HG03135 (cell line): Measurements from ENCODE around the gene EIF4B.

Source experiments
- ATAC-seq: cut with Tn5 transposase; IDR thresholded peaks from one replicate; pipeline ENCODE4 v1.9.1; 2021; ENCODE audit warnings: mild to moderate bottlenecking, moderate library complexity; ENCODE audit not compliant: unreplicated experiment

Gene EIF4B

DNA sequence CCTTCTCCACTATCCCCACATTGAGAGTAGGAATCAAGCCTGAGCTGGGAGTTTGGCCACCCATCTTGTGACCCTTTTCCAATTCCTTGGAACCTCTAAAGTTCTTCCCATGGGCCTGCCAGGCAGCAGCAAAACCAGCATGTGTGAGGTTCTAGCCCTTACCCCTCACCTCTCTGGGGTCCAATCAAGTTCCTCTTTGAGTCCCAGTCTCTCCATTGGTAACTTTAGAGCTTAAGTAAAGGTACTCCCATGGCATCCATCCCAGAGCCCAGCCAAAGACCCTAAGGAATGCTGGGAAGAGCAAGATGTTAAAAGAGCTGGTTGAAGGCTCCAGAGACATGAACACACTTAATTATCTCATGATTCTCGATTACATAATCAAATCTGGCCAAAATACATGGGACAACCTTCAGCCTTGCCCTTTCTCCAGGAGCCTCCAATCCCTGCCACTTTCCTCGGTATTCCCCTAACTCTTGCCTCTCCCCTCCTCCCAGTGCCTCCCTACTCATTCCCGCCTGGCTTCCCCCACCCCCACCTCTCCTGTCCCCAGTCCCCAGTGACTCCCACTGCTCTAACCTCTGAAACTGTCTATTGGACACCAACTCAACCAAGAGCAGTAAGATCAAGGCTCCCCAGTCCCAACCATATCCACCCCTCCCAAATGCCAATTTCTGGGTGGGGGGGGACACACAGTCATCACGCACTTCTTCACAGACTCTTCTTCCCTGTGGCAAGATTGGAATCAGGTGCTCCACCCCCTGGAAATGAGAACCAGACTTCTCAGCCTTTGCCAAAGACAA, 38.8 kb downstream of the EIF4B start:
- ATAC-seq: no peak

DNA sequence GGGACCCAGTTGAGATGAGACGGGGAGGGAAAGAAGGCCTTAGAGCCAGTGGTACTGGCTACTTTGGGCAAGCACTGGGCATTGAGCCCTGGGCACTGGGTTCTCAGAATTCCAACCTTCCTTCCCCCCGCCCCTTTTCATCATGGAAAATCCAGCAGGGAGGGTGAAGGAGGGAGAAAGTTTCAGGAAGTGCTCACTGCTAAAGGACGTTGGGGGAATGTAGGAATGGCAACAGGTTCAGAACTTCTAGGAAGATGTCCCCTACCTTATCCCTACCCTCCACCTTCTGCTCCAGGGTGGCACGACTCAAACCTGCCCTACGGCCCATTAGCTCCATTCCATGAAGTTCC, 39.4 kb downstream of the EIF4B start:
- no peak for ATAC-seq

DNA sequence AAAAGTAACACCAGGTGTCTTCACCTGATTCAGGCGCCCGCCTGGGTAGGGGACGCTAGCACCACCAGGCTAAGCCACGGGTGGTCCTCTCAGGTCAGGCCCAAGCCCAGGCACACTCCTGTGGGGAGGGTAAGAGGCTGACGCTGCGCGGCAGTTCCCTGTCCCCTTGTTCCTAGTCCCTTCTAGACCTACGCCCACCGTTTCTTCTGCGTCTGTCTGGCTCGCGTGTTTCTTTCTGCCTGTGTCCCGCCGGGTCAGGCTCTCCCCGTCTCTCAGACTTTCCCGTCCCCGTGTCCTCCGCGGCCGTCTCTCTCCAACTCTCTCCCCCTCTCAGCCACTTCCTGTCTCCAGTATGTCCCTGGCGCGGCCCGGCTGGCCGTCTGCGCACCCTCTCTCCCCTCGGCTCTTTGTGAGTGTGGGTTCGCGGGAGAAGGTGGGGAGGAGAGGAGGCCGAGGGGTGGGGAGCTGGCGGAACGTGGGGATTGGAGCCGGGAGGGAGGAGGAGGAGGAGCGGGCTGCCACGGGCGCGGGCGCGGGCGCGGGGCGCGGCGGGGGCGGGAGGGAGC, 40.5 kb downstream of the EIF4B start:
- peak; percentile 27 for ATAC-seq

DNA sequence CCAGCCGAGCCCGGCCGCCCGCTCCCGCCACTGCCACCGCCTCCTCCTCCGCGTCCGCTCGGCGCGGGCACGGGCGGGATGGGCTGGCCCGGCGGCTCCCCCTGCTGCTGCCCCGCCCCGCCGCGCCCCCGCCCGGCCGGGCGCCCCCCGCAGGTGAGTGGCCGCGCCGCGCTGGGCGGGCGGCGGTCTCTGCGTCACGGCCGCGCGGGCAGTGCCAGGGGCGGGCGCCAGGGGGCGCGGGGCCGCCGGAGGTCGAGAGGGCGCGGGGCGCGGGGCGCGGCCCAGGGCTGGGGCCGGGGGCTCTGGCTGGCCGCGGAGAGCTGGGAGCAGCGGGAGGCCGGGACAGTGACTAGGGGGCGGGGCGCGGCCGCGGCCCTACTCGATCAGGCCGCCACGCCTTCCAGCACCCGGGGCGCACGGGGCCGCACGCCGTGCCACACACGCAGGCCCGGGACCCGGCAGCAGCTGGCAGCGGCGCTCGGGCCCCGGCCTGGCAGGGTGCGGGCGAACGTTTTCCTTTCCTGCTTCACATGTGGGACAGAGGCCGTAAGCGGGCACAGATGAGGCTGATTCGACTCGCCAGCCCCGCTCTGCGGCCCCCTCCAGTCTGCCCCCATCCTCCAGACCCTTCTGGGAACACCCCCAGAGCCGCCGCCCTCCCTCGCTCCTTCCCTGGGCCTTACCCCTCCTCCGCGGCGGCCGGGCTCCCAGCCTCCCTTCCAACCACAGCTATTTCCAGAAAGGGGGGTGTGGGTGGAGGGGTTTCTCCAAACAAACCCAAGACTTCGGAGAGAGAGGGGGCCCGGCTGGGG, 41.2 kb downstream of the EIF4B start:
- ATAC-seq: peak; percentile 63

DNA sequence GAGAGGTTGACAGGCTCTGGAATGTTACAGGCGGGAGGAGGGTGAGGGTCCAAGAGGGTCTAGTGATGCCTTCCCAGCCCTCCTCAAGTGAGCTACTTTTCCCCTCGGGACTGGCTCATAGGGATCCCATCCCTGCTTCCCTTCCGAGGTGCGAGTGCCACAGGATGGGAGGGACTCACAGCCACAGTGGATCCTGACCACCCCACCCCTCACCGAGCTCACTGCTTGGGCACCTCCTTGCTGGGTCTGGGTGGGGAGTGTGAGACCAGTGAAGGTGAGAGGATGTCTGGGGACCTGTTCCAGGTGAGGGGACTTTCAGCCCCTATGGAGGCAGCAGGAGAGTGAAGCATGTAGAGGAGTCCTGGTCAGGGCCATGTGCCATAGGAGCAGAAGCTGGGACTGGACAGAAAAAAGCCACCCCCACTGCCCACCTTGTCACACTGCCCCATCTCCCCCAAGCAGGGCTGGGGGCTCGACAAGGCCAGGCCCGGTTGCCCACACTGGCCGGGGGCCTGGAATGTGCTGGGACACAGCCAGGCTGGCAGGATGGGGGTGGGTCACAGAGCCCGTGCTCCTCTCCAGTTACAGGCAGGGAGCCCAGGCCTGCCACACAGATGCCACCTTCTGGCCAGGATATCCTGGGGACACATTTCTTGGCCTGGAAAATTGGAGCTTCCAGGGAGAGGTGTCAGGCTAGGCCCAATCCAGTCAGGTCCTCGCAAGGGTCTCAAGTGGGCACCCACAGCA, 42.0 kb downstream of the EIF4B start:
- no peak for ATAC-seq

DNA sequence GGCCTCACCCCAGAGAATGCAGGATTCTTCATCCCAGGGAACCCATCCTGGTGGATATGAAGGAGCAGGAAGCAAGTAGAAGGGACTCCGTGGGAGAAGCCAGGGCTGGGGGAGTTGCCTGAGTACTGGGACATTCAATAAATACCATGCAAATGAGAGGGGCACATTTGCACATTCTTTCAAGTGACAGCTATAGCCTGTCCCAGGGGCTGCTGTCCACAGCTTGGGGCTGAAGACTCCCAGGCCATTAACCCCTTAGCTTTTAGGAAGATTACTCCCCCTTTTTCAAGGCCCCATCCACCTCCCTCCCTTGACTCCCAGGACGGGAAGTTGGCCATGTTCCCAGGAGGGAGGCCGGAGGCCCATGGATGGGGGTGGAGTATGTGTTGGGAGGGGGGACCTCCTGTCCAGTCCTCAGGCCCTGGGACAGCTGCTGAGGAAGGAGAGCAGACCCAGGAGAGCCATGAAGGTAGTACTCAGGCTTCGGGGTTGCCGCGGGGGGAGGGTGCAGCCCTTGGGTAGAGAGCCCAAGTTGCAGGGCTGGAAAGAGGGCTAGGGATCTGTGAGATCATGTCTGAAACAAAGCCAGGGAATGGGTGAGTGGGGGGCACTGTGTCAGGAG, 42.6 kb downstream of the EIF4B start:
- no peak for ATAC-seq

DNA sequence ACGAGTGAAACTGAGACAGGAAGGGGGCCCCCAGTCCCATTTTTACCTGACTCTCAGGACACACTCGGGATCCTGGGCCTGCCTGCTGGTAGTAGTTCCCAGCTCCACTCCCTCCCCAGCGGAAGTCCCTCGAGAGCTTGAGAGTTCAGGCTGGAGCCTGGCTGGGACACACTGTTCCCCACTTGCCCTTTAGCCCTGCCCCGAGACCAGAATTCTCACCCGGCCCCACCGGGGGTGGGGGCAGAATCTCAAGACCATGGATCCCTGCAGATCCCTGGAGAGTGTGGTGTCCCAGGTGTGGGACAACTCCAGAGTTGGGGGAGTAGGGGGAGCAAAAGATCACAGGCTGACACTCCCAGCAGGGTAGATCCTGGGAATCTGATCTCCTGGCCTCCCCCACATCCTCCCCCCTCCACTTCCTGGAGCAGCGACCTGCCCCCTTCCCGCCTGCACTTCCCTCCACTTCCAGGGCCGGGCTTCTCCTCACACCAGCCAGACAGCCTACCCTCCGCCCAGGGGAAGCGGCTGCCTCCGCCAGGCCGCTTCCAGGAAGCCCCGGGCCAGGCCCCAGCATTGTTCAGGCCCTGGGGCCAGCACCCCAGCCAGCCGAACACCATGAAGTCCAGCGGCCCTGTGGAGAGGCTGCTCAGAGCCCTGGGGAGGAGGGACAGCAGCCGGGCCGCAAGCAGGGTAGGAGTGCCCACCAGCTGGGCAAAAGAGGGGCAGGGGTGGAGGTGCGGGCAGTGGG, 43.5 kb downstream of the EIF4B start, which contains the start of gene TNS2:
TNS2 (plus strand) TSS at position 495 of the 748 bp plus-strand sequence; CDS start at position 616, 121 bp downstream.
- no peak for ATAC-seq

DNA sequence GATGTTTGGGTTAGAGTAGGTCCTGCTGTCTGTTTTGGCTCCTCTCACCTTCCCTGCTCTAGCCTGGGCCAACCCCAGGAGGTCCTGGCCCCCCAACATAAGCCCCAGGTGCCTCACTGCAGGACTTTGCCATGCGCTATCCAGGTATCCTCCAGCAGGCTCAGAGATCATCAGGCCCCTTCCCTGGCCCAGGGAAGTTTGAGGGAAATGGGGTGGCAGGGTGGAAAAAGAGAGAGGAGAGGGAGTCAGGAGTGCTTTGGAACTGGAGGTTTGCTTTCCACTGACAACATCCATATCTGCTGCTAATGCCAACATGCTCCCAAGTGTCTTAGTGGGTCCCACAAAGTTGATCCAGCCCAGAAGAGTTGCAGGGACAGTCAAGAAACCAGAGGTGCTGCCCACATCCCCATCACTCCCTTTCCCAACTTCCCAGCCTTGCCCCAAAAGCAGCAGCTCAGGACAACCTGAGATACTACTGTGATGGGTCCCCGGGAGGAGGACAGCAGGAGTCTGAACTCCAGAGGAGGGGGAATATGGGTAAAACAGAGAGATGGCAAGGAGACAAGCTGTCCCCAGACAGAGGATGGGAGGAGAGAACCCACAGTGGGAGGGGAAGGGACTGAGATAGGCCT, 44.3 kb downstream of the EIF4B start:
- ATAC-seq: no peak

DNA sequence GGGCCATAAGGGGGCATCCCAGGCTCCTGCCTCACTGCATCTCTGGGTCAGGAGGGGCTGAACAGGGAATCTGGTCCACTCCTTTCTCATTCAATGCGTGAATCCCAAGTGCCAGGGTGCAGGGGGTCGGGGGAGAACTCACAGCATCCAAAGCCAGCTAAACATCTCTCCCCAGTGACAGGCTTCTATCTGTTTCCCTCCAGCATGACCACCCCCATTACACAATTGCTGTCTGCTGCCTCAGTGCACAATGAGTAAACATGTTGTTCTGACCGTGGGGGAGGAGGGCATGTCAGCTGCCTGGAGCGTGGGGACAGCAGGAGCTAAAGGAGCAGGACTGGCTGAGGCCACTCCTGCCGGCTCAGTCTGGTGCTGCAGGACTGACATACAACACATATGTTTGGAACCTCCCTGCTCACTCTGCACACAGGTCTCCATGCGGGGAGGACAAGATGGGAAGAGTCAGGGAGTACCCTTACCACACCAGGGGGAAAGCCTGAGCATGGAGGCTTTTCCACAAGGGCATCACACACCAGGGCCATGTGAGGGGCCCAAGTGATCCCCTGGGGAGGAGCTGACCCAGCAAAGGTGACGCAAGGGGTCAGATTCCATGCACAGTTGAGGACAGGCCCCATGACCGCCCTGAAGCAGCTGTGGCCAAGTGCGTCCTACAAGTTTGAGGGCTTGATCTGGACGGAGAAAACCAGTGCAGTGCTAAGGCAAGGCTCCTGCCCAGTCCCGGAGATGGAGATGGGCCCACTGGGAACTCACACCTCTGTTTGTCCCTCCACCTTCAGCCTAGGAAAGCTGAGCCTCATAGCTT, 45.0 kb downstream of the EIF4B start:
- ATAC-seq: no peak

DNA sequence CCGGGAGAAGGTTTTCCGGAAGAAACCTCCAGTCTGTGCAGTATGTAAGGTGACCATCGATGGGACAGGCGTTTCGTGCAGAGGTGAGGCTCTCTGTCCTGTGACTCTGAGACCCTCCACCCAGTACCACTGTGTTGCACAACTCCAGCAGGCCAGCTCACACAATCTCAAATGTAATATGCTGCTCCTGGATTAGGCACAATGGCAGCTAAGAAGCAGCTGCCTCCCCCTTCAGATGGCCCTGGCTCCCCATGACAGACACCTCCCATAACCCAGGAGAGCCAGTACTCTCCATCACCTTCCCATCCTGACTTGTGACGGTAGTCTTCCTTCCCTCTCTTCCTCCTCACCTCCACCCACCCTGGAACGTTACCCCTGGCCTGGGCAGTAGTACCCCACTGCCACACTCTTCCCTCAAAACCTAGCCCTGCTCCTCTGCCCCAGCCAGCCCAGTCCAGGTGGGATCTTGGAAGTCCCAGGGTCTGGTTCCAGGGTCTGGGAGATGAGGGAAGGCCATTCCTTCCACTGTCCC, 45.7 kb downstream of the EIF4B start:
- no peak for ATAC-seq

DNA sequence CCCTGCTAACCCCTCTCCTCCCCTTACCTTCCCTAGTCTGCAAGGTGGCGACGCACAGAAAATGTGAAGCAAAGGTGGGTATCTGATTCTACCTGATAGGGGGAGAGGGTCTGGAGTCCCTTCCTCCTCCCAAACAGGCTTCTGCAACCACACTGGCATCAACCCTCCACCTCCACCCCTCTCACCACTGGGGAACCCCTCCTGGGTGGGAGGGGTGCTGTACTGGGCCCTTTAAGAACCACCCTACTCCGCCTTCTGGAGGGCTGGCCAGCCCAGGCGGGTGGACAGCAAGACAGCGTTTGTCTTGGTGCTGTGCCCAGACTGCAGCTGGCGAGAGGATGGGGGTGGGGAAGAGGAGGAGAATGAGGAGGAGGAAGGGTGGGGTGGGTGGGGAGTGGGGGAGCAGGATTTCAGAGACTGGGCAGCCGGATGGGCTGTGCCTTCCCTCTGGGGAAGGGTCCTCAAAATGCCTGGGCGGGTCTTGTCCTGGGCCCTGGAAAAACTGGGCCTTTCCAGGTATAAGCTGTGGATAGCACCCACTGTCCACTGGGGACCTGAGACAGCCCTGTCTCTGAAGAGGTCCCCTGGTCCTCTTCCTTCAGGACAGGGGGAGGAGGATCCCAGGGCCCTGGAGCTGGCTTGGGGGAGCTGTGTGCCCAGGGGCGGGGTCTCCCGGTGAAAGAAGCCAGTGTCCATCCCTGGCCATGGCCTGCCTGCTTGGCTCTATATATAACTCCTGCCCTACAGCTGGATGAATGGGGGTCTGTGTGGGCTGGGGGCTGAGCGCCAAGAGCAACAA, 46.4 kb downstream of the EIF4B start:
- ATAC-seq: no peak

DNA sequence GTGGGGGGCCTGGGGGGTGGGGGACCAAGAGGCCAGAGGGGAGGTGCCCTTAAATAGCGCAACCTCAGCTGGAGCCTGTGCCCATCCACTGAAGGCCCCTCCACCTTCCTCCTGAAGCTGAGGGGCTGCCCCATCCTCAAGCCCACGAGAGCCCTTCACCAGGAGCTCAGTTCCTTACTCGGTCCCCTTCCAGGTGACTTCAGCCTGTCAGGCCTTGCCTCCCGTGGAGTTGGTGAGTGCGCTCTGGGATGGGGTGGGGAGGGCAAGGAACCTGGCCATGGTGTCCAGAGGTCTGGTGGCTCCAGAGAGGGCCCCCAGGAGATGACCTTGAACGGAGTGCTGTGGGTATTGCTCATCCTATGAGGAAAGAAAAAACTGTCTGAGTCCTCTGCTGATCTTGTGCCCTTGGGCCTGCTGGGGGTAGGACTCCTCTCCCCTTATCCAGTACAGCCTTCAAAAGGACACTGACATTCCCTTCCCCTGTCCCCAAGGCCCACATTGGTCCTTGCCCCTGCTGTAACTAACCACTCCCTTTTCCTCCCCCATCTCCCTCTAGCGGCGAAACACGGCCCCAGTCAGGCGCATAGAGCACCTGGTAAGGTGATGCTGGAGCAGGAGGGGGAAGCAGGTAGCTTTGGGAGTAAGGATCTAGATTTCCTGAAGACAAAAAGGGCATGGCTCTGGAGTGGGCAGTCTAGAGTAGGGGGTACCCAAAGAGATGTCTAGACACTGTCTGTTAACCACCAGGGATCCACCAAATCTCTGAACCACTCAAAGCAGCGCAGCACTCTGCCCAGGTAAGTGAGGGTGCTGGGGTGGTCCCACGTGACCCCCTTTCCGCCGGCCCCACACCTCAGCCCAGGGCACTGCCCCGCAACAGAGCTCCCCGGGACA, 47.2 kb downstream of the EIF4B start:
- peak; percentile 10 for ATAC-seq

DNA sequence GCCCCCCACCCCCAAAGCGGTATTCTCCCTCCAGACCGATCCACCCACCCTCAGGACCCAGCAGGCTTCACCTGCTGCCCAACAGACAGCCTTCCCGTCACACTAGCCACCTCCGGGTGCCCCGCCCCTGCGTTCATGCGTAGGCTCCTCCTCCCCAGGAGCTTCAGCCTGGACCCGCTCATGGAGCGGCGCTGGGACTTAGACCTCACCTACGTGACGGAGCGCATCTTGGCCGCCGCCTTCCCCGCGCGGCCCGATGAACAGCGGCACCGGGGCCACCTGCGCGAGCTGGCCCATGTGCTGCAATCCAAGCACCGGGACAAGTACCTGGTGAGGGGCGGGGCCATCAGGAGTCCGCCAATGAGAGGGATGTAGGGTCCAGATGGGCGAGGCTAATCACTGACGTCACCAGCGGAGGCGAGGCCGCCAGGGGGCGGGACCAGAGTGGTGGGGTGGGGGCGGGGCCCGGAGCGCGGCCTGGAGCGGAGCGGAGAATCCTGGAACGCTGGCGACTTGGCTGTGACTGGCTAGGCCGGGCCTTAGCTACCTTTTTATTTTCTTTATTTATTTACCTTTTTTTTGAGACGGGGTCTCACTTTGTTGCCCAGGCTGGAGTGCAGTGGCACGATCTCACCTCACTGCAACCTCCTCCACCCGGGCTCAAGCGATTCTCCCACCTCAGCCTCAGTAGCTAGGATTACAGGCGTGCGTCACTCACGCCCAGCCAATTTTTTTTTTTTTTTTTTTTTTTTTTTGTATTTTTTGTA, 48.0 kb downstream of the EIF4B start:
- peak; percentile 82 for ATAC-seq

DNA sequence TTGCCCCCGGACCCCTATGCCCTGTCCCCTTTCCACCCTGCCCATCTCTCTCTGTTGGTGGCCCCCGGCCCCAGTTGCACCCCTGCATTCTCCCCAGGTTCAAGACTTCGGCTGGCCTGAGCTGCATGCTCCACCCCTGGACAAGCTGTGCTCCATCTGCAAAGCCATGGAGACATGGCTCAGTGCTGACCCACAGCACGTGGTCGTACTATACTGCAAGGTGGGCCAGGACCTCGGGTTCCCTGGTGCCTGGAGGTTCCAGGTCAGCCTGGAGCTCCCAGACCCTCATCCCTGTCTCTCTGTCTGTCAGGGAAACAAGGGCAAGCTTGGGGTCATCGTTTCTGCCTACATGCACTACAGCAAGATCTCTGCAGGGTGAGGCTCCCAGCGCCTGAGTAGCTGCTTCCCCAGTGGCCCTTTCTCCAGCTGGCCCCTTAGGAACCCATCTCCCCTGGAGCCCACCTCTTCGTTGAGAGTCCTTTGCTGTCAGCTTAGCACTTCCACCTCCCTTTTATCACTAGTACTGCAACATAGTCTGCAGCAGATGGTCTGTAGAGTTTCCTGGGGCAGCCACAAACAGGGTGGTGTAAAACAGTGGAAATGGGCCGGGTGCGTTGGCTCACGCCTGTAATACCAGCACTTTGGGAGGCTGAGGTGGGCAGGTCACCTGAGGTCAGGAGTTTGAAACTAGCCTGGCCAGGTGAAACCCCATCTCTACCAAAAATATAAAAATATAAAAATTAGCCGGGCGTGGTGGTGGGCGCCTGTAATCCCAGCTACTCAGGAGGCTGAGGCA, 49.4 kb downstream of the EIF4B start:
- no peak for ATAC-seq

DNA sequence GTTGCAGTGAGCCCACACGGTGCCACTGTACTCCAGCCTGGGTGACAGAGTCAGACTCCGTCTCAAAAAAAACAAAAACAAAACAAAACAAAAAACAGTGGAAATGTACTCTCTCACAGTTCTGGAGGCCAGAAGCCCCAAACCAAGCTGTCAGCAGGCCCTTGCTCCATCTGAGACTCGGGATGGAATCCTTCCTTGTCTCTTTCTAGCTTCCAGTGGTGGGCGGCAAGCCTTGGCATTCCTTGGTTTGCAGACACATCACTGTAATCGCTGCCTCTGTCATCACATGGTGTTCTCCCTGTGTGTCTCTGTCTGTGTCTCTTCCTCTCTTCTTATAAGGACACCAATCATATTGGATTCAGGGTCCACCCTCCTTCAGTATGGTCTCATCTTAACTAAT, 50.0 kb downstream of the EIF4B start:
- ATAC-seq: no peak
